Retinal pigment epithelial cell (primary cell): ENCODE measurements around the gene ECHS1.

ENCODE experiments used
- DNase-seq: peaks from one replicate; pipeline ENCODE4 v3.0.0-alpha.2; 2010; ENCODE audit warnings: low read depth
- H3K4me3 ChIP-seq: 2 replicates; pipeline ENCODE4 v1.5.1; 2011; ENCODE audit warnings: mild to moderate bottlenecking, low read length, control low read depth, moderate library complexity
- TF ChIP-seq, protein P1 (sequence below): conservative IDR thresholded peaks from 2 replicates; pipeline ENCODE4 v1.5.1; 2011; ENCODE audit warnings: low read depth, low read length, control low read depth, inconsistent platforms

ECHS1 gene

DNA sequence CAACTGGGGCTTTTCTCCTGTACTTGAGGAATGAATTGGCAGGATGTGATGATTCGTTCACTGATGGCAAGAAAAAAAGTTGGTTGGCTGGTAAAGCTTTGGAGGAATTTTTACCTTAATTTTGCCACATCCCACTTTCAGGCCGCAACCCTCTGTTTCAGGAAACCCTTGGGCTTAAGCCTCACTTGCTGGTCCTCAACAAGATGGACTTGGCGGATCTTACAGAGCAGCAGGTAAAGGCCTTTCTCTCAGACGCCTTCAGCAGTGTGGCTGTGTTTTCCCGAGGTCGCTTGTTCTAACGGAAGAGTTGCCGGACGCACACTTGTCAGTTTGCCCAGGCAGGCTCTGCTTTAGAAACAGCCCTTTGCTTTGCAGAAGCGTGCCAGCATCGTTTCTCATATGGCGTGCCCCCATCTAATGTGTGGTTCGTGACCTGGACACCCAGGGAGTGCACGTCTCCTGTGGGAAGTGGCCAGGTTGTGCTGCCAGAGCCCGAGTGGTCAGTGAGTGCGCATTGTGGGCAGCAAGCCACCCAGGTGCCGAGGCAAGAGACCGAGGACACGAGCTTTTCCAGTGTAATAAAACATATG, 23.0 kb upstream of the ECHS1 start:
- DNase-seq, result no peak
- H3K4me3 ChIP-seq, result no peak overlapping the region

DNA sequence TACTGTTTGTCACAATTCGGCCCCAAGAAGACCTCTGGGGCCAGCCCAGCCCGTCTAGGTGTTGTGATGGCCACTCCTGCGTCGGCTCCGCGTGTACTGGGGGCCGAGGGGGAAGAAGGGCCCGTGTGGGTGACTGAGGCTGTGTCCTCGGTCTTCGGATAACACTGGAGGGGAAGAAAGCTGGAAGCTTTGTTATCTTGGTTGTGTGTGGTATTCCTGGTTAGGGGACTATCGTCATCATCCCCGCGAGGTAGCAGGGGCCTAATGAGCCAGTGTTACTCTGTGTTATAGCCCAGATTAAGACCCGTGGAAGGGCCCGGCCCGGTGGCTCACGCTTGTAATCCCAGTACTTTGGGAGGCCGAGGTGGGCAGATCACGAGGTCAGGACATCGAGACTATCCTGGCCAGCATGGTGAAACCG, 21.7 kb upstream of the ECHS1 start:
- DNase-seq, result no peak
- H3K4me3 ChIP-seq, result peak overlapping the region; percentile 89
- TF ChIP-seq, protein P1, sequence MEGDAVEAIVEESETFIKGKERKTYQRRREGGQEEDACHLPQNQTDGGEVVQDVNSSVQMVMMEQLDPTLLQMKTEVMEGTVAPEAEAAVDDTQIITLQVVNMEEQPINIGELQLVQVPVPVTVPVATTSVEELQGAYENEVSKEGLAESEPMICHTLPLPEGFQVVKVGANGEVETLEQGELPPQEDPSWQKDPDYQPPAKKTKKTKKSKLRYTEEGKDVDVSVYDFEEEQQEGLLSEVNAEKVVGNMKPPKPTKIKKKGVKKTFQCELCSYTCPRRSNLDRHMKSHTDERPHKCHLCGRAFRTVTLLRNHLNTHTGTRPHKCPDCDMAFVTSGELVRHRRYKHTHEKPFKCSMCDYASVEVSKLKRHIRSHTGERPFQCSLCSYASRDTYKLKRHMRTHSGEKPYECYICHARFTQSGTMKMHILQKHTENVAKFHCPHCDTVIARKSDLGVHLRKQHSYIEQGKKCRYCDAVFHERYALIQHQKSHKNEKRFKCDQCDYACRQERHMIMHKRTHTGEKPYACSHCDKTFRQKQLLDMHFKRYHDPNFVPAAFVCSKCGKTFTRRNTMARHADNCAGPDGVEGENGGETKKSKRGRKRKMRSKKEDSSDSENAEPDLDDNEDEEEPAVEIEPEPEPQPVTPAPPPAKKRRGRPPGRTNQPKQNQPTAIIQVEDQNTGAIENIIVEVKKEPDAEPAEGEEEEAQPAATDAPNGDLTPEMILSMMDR, result no peak

More for the DNA sequence above, 23.0 kb upstream of the ECHS1 start:
- TF ChIP-seq, protein P1, result no peak

DNA sequence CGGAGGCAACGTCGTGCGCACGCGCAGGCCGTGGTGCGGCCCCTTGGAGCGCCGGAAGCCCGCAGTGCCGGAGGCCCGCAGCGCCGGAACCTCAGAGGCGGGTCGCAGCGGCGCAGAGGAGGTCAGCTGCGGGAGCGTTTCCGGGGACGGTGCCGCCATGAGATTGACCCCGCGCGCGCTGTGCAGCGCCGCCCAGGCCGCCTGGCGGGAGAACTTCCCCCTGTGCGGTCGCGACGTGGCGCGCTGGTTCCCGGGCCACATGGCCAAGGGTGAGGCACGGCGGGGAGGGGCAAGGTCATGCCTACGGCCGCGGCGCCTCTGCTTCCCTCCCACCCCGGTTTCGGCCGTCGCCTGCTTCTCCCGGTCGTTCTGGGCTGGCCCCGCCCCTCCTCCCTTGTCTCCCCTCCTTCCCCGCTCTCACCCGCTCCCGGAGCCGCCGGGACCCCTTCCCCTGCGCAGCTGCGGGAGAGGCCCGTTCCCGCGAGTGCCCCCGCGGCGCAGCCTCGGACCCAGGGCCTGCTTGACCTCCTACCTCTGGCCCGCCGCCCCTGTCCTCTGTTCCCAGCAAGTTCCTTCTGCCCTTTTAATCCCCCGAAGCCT, 21.0 kb upstream of the ECHS1 start, which contains the start of gene MTG1:
Gene MTG1 (plus strand): TSS at position 94 of the 600 bp plus-strand sequence. CDS start 64 bp downstream, at position 158.
- peak within 1 kb of the TSS; percentile 89 for H3K4me3 ChIP-seq
- TF ChIP-seq, protein P1, result peak; percentile 6
- DNase-seq, result peak; percentile 60

DNA sequence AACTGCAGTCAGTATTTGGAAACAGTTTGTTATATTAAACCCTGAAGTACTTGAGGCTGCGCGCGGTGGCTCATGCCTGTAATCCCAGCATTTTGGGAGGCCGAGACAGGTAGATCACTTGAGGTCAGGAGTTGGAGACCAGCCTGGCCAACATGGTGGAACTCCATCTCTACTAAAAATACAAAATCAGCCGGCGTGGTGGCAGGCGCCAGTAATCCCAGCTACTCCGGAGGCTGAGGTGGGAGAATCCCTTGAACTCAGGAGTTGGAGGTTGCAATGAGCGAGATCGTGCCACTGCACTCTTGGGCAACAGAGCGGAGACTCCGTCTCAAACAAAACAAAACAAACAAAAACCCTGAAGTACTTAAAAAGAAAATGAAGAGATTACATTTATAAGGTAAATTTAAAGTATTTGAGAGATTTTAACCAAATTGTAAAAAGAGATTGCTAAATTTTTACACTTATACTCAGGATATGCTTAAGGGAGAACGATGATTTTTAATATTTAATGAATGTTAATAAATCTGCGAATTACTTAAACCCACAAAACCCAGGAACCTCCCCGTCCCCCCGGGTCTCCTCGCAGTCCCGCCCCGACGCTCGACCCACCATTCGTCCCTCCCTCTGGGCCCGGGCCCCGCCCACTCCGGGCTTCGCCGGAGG, 20.4 kb upstream of the ECHS1 start:
- no peak for DNase-seq
- H3K4me3 ChIP-seq, result peak overlapping the region; percentile 41
- TF ChIP-seq, protein P1, result no peak

DNA sequence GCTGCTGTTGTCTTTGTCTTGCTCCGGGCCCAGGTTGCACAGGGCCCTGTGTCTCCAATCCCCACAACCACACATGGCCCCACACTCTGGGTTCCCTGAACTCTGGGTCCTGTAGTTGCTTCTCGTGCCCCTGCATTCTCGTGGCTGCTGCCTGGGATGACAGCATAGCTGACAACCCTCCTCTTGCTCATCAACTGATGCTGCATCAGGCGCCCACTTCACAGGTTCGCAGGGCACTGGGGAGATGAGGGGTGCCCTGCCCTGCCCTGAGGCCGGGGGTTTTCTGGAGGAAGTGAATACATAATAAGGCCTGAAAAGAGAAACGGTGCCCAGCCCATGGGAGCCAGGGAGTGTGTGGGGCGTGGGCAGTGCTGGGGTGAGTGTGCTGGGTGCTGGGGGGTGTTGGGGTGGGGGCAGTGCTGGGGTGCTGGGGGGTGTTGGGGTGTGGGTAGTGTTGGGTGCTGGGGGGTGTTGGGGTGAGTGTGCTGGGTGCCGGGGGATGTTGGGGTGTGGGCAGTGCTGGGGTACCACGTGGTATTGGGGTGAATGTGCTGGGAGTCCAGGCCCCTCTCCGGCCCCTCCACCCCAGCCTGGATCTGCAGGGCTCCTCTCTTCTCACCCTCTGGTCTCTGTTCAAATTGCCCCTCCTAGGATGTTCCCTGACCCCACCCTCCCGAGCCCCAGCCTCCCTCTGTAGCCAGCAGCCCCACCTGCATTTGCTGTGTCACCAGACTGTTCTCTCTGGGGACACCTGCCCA, 18.8 kb upstream of the ECHS1 start:
- no peak overlapping the region for H3K4me3 ChIP-seq
- no peak for DNase-seq
- TF ChIP-seq, protein P1, result no peak

DNA sequence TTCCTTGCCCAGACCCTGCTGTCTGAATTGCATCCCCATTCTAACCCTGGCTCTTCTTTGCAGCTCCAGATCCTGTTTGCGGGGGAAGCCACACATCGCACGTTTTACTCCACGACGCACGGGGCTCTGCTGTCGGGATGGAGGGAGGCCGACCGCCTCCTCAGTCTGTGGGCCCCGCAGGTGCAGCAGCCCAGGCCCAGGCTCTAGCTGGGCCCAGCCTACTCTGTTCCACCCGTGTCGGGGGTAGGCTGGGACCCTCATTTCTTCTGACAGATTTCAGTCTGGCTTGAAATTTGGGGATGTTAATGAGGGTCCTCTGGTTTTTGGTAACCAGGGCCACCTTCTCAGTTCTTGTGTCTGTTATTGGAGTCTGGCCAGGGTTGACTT, 18.1 kb upstream of the ECHS1 start:
- no peak overlapping the region for H3K4me3 ChIP-seq
- TF ChIP-seq, protein P1, result no peak
- DNase-seq, result no peak
